HCT116 (cell line): Measurements from ENCODE around the gene ASB4. TPM values are rescaled to one million over a fixed set of nuclear protein-coding genes. Genes with fewer than 3 reads are reported as not detected.

Source experiments
- ATAC-seq: fragments of 200-7000 bp; cut with Tn5 transposase; 2 replicates; pipeline ENCODE4 v1.9.1; 2020; ENCODE audit warnings: mild to moderate bottlenecking, moderate library complexity
- BruUV-seq: library from RNA; stranded (reverse); fragments of 400-500 nt; replicated peaks from 2 replicates; lab custom pipeline; 2021; lab: Mats Ljungman, UMichigan
- CTCF ChIA-PET: fragments of 300-600 bp; sonication (Branson Sonifier 250); formaldehyde crosslinking; loops from one replicate; lab custom pipeline; 2021; ENCODE audit warnings: antibody characterized with exemption; lab: Charles Lee
- POLR2A ChIA-PET: fragments of 300-600, 350-600 bp; sonication (Branson Sonifier 250); formaldehyde crosslinking; loops from one replicate; lab custom pipeline; 2021; ENCODE audit warnings: antibody characterized with exemption; lab: Charles Lee
- RAD21 ChIA-PET, 2 experiments: fragments of 300-600 bp; sonication (Branson Sonifier 250); formaldehyde crosslinking; loops; one replicate each; lab custom pipeline; 2023; ENCODE audit warnings: low total read pairs in 2 of 2; ENCODE audit not compliant: uncharacterized antibody in 2 of 2, unreplicated experiment in 2 of 2, low non-redundant PET in 1 of 2; lab: Charles Lee
- DNase-seq: peaks from one replicate; pipeline ENCODE4 v3.0.0-alpha.2; 2010; ENCODE audit warnings: low read depth, low spot score
- H2AFZ ChIP-seq: fragments of 200-600 bp; shearing (Covaris generic), sonication (generic); 2 replicates; pipeline ENCODE4 v1.6.1; 2017; ENCODE audit warnings: low read depth, mixed run types, mixed read lengths, antibody characterized with exemption, low read length; ENCODE audit not compliant: poor library complexity, severe bottlenecking
- H3K27ac ChIP-seq: 2 replicates; pipeline ENCODE4 v1.5.1; 2012; ENCODE audit warnings: low read depth, low read length
- H3K27me3 ChIP-seq: fragments of 200-600 bp; sonication (generic); 2 replicates; pipeline ENCODE4 v1.6.1; 2016; ENCODE audit warnings: mixed run types, low read length, mixed read lengths; ENCODE audit not compliant: insufficient read depth
- H3K36me3 ChIP-seq, 2 experiments: fragments of 200-500 bp in 1 of 2; fragments of 200-600 bp in 1 of 2; sonication (Bioruptor generic) in 1 of 2; sonication (generic) in 1 of 2; 2 replicates each; pipeline versions ENCODE4 v1.5.1 to v1.6.1; 2014 to 2016; ENCODE audit warnings: low read length in 2 of 2, inconsistent platforms in 1 of 2, mixed read lengths in 1 of 2, mixed run types in 1 of 2; ENCODE audit not compliant: insufficient read depth in 2 of 2, control insufficient read depth in 1 of 2
- H3K4me1 ChIP-seq, 2 experiments: fragments of 200-600 bp in 1 of 2; sonication (generic) in 1 of 2; 2 replicates each; pipeline versions ENCODE4 v1.5.1 to v1.6.1; 2012 to 2017; ENCODE audit warnings: low read length in 2 of 2, inconsistent platforms in 1 of 2, mild to moderate bottlenecking in 1 of 2, mixed read lengths in 1 of 2, mixed run types in 1 of 2, moderate library complexity in 1 of 2; ENCODE audit not compliant: insufficient read depth in 2 of 2, control insufficient read depth in 1 of 2
- H3K4me2 ChIP-seq: fragments of 200-600 bp; sonication (generic); 2 replicates; pipeline ENCODE4 v1.6.1; 2017; ENCODE audit warnings: mixed run types, low read length, mixed read lengths
- H3K4me3 ChIP-seq, 2 experiments: fragments of 200-600 bp in 1 of 2; sonication (generic) in 1 of 2; replicated peaks in 1 of 2; 2 replicates each; pipeline ENCODE4 v1.5.1; 2011 to 2016; ENCODE audit warnings: low read length in 2 of 2, control low read depth in 1 of 2, low read depth in 1 of 2, mild to moderate bottlenecking in 1 of 2, mixed read lengths in 1 of 2, mixed run types in 1 of 2
- H3K79me2 ChIP-seq: fragments of 200-600 bp; sonication (generic); 2 replicates; pipeline ENCODE4 v1.6.1; 2017; ENCODE audit warnings: mild to moderate bottlenecking, mixed run types, low read length, moderate library complexity, mixed read lengths; ENCODE audit not compliant: insufficient read depth
- H3K9ac ChIP-seq: fragments of 200-600 bp; sonication (generic); 2 replicates; pipeline ENCODE4 v1.6.1; 2016; ENCODE audit warnings: low read length, mixed read lengths
- H3K9me2 ChIP-seq: fragments of 200-600 bp; sonication (generic), shearing (Covaris generic); 2 replicates; pipeline ENCODE4 v1.6.1; 2017; ENCODE audit warnings: mixed run types, mild to moderate bottlenecking, moderate library complexity; ENCODE audit not compliant: insufficient read depth
- H3K9me3 ChIP-seq, 2 experiments: fragments of 200-500 bp in 1 of 2; fragments of 200-600 bp in 1 of 2; sonication (Bioruptor generic) in 1 of 2; sonication (generic) in 1 of 2; 2 replicates each; pipeline ENCODE4 v1.6.1; 2014 to 2017; ENCODE audit warnings: low read length in 2 of 2, mixed read lengths in 2 of 2, inconsistent platforms in 1 of 2, low read depth in 1 of 2, mild to moderate bottlenecking in 1 of 2, mixed run types in 1 of 2, moderate library complexity in 1 of 2; ENCODE audit not compliant: control insufficient read depth in 1 of 2, insufficient read depth in 1 of 2
- H4K20me1 ChIP-seq: fragments of 200-600 bp; sonication (generic), shearing (Covaris generic); 2 replicates; pipeline ENCODE4 v1.6.1; 2017; ENCODE audit warnings: mixed run types, mild to moderate bottlenecking, moderate library complexity; ENCODE audit not compliant: insufficient read depth
- EGR1 ChIP-seq: IDR thresholded peaks from 2 replicates; pipeline ENCODE4 v1.6.1; 2012; ENCODE audit warnings: low read depth
- EZH2 ChIP-seq: fragments of 200-600 bp; sonication (generic); IDR thresholded peaks from 2 replicates; pipeline ENCODE4 v1.6.1; 2017; ENCODE audit warnings: antibody characterized with exemption, mixed run types
- EZH2phosphoT487 ChIP-seq: fragments of 200-600 bp; IDR thresholded peaks from 2 replicates; pipeline ENCODE4 v1.6.1; 2018; ENCODE audit warnings: antibody characterized with exemption, borderline replicate concordance
- MAX ChIP-seq: IDR thresholded peaks from 2 replicates; pipeline ENCODE4 v1.6.1; 2012
- POLR2A ChIP-seq: IDR thresholded peaks from 2 replicates; pipeline ENCODE4 v1.7.0; 2011; ENCODE audit warnings: borderline replicate concordance; ENCODE audit not compliant: insufficient read depth, insufficient read length; ENCODE audit errors: extremely low read depth
- POLR2AphosphoS5 ChIP-seq: IDR thresholded peaks from 2 replicates; pipeline ENCODE4 v1.6.1; 2011; ENCODE audit warnings: mild to moderate bottlenecking, low read depth, low read length, moderate library complexity
- SP1 ChIP-seq: IDR thresholded peaks from 2 replicates; pipeline ENCODE4 v1.6.1; 2012; ENCODE audit warnings: low read depth
- YY1 ChIP-seq: IDR thresholded peaks from 2 replicates; pipeline ENCODE4 v1.6.1; 2011; ENCODE audit warnings: low read length, low read depth, moderate library complexity, mild to moderate bottlenecking; ENCODE audit not compliant: insufficient replicate concordance; ENCODE audit errors: extremely low read depth
- ZFX ChIP-seq: fragments of 450-650 bp; IDR thresholded peaks from 2 replicates; pipeline ENCODE4 v1.6.1; 2017
- ZNF274 ChIP-seq: fragments of 200-500 bp; sonication (Bioruptor generic); IDR thresholded peaks from 2 replicates; pipeline ENCODE4 v1.6.1; 2014; ENCODE audit warnings: mild to moderate bottlenecking, low read depth, low read length, inconsistent platforms
- intact Hi-C: fragments of 100-400 bp; cut with micrococcal nuclease; formaldehyde crosslinking; loops from 2 replicates; pipeline ENCODE4 v1.10.0; 2022
- total RNA-seq: library from RNA; stranded (reverse); gene quantifications from one replicate; pipeline ENCODE4 v1.2.1, GENCODE V29; 2021; ENCODE audit not compliant: unreplicated experiment
- TF ChIP-seq, protein P1 (sequence below), 3 experiments: fragments of 200-600 bp in 1 of 3; sonication (generic) in 1 of 3; IDR thresholded peaks in 2 of 3; conservative IDR thresholded peaks in 1 of 3; 2 replicates each; pipeline ENCODE4 v1.5.1; 2012 to 2017; ENCODE audit warnings: low read depth in 2 of 3, low read length in 2 of 3, antibody characterized with exemption in 1 of 3, borderline replicate concordance in 1 of 3, control low read depth in 1 of 3, mild to moderate bottlenecking in 1 of 3, mixed read lengths in 1 of 3, mixed run types in 1 of 3, moderate library complexity in 1 of 3; ENCODE audit not compliant: insufficient read depth in 1 of 3

The ASB4 gene
- total RNA-seq, 1 experiment from 2014 or later = 0.12 TPM

- Histone ChIP-seq H2AFZ (no peak overlapping the region), H3K4me2 (no peak overlapping the region), H3K27ac (no peak overlapping the region), H4K20me1 (no peaks in the 10 kb centered on the region), H3K4me3 (no peak overlapping the region), H3K9me2 (no peaks in the 10 kb centered on the region), H3K9me3 (no peaks in the 10 kb centered on the region), H3K79me2 (no peaks in the 10 kb centered on the region), H3K9ac (no peak overlapping the region), H3K36me3 (no peaks in the 10 kb centered on the region), H3K27me3 (no peaks in the 10 kb centered on the region), H3K4me1 (no peaks in the 10 kb centered on the region)
- ChIA-PET RAD21 (no interaction called here), POLR2A (no interaction called here), CTCF (no interaction called here)
- DNase-seq (no peak), ATAC-seq (no peak)
- intact Hi-C loops = no loop called here
- BruUV-seq = no TSS peak
- TF ChIP-seq EZH2phosphoT487 (no peak), POLR2A (no peak), EZH2 (no peak), SP1 (no peak), ZFX (no peak), EGR1 (no peak), ZNF274 (no peak), YY1 (no peak), MAX (no peak)
- TF ChIP-seq, protein P1, sequence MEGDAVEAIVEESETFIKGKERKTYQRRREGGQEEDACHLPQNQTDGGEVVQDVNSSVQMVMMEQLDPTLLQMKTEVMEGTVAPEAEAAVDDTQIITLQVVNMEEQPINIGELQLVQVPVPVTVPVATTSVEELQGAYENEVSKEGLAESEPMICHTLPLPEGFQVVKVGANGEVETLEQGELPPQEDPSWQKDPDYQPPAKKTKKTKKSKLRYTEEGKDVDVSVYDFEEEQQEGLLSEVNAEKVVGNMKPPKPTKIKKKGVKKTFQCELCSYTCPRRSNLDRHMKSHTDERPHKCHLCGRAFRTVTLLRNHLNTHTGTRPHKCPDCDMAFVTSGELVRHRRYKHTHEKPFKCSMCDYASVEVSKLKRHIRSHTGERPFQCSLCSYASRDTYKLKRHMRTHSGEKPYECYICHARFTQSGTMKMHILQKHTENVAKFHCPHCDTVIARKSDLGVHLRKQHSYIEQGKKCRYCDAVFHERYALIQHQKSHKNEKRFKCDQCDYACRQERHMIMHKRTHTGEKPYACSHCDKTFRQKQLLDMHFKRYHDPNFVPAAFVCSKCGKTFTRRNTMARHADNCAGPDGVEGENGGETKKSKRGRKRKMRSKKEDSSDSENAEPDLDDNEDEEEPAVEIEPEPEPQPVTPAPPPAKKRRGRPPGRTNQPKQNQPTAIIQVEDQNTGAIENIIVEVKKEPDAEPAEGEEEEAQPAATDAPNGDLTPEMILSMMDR (IDR thresholded peaks at IDR 0.05 in 2 of 3, conservative IDR thresholded peaks at IDR 0.05 in 1 of 3; ENCODE audit: borderline replicate concordance in 1 of 3, insufficient read depth in 1 of 3, low read depth in 2 of 3, low read length in 2 of 3) = no peak
Observed at GRCh38 chr7:95586951-95587301, 101.2 kb downstream of the ASB4 start.

DNA sequence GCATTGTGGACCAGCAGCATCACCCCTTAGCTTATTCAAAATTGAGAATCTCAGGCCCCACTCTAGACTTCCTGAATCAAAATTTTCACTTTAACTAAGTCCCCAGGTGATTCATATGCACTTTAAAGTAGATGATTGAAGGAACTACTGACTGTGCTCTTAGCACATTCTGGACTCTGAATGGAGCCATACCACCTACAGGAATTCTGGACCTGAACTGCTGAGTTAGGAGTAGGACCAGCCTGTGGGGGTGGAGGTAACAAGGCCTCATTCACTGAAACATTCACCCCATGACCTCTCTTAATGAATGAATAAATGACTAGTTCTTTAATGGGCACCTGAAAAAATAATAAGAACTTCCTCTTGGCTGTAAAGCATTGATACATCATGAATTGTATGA lies 103.3 kb downstream of the ASB4 start:
- intact Hi-C loops = no loop called here
- ChIA-PET POLR2A (no interaction called here), CTCF (no interaction called here), RAD21 (no interaction called here)
- no peaks in the 10 kb centered on the region for H3K36me3 ChIP-seq
- DNase-seq (no peak), ATAC-seq (no peak)
- no peaks in the 10 kb centered on the region for H4K20me1 ChIP-seq
- H3K9ac ChIP-seq = no peak overlapping the region
- no TSS peak for BruUV-seq
- no peak overlapping the region for H2AFZ ChIP-seq
- TF ChIP-seq ZFX = no peak
- no peak for TF ChIP-seq POLR2AphosphoS5
- no peak overlapping the region for H3K4me2 ChIP-seq
- no peaks in the 10 kb centered on the region for H3K79me2 ChIP-seq
- H3K27me3 ChIP-seq = no peaks in the 10 kb centered on the region
- no peaks in the 10 kb centered on the region for H3K9me3 ChIP-seq
- H3K4me3 ChIP-seq = no peak overlapping the region
- no peak overlapping the region for H3K27ac ChIP-seq
- H3K4me1 ChIP-seq = no peaks in the 10 kb centered on the region
- no peaks in the 10 kb centered on the region for H3K9me2 ChIP-seq
